ENCODE results near the gene CISD2. TPM values are rescaled to one million over a fixed set of nuclear protein-coding genes. Genes with fewer than 3 reads are reported as not detected.

Gene CISD2
- total and polyA plus RNA-seq, 2 donors (not counting 1 experiment from before 2014, with no cell fraction given): 30.8 to 46.2 TPM

- no peak for DNase-seq (ENCODE audit: low read depth in 2 of 2)
- no peak overlapping the region for H3K4me2 ChIP-seq (ENCODE audit: extremely low read depth, insufficient read depth, low read length)
- peaks cover 28% of the 10 kb centered on the region for H3K79me2 ChIP-seq (ENCODE audit: control insufficient read depth, insufficient read depth, low read length)
- H4K20me1 ChIP-seq (ENCODE audit: control insufficient read depth, extremely low read depth, insufficient read depth, low read length): no peaks in the 10 kb centered on the region
- H3K9me3 ChIP-seq (ENCODE audit: control insufficient read depth, insufficient read depth, low read depth, low read length): no peaks in the 10 kb centered on the region
- no peak overlapping the region for H2AFZ ChIP-seq (ENCODE audit: low read length)
- peaks cover 4% of the 10 kb centered on the region for H3K4me1 ChIP-seq (ENCODE audit: control insufficient read depth, extremely low read depth, insufficient read depth, low read length)
- H3K36me3 ChIP-seq (ENCODE audit: control insufficient read depth, insufficient read depth, low read length): no peaks in the 10 kb centered on the region
- TF ChIP-seq EZH2 (IDR thresholded peaks at IDR 0.05; ENCODE audit: low read length, missing control alignments): no peak
- TF ChIP-seq, protein P1, sequence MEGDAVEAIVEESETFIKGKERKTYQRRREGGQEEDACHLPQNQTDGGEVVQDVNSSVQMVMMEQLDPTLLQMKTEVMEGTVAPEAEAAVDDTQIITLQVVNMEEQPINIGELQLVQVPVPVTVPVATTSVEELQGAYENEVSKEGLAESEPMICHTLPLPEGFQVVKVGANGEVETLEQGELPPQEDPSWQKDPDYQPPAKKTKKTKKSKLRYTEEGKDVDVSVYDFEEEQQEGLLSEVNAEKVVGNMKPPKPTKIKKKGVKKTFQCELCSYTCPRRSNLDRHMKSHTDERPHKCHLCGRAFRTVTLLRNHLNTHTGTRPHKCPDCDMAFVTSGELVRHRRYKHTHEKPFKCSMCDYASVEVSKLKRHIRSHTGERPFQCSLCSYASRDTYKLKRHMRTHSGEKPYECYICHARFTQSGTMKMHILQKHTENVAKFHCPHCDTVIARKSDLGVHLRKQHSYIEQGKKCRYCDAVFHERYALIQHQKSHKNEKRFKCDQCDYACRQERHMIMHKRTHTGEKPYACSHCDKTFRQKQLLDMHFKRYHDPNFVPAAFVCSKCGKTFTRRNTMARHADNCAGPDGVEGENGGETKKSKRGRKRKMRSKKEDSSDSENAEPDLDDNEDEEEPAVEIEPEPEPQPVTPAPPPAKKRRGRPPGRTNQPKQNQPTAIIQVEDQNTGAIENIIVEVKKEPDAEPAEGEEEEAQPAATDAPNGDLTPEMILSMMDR (conservative IDR thresholded peaks at IDR 0.05 in 1 of 2, IDR thresholded peaks at IDR 0.05 in 1 of 2; ENCODE audit: low read depth in 1 of 2, low read length in 2 of 2): no peak
- no peaks in the 10 kb centered on the region for H3K27me3 ChIP-seq (ENCODE audit: control insufficient read depth, insufficient read depth, low read length)
- no peak overlapping the region for H3K9ac ChIP-seq (ENCODE audit: insufficient read depth, low read length)
- no peak overlapping the region for H3K4me3 ChIP-seq (replicated peaks in 1 of 4; ENCODE audit: control extremely low read depth in 1 of 4, insufficient read depth in 1 of 4, low read depth in 3 of 4, low read length in 4 of 4)
- no peak overlapping the region for H3K27ac ChIP-seq (ENCODE audit: insufficient read depth, low read length)
Measured at GRCh38 chr4:102829803-102830202, 39.0 kb upstream of the CISD2 start.

- no peaks in the 10 kb centered on the region for H3K27me3 ChIP-seq (ENCODE audit: control insufficient read depth, insufficient read depth, low read length)
- H3K27ac ChIP-seq (ENCODE audit: insufficient read depth, low read length): no peak overlapping the region
- no peak overlapping the region for H3K4me3 ChIP-seq (replicated peaks in 1 of 4; ENCODE audit: control extremely low read depth in 1 of 4, insufficient read depth in 1 of 4, low read depth in 3 of 4, low read length in 4 of 4)
- no peaks in the 10 kb centered on the region for H4K20me1 ChIP-seq (ENCODE audit: control insufficient read depth, extremely low read depth, insufficient read depth, low read length)
- no peaks in the 10 kb centered on the region for H3K36me3 ChIP-seq (ENCODE audit: control insufficient read depth, insufficient read depth, low read length)
- peaks cover 4% of the 10 kb centered on the region for H3K4me1 ChIP-seq (ENCODE audit: control insufficient read depth, extremely low read depth, insufficient read depth, low read length)
- TF ChIP-seq, protein P1 (conservative IDR thresholded peaks at IDR 0.05 in 1 of 2, IDR thresholded peaks at IDR 0.05 in 1 of 2; ENCODE audit: low read depth in 1 of 2, low read length in 2 of 2): no peak
- no peak for TF ChIP-seq EZH2 (IDR thresholded peaks at IDR 0.05; ENCODE audit: low read length, missing control alignments)
- no peaks in the 10 kb centered on the region for H3K9me3 ChIP-seq (ENCODE audit: control insufficient read depth, insufficient read depth, low read depth, low read length)
- H3K9ac ChIP-seq (ENCODE audit: insufficient read depth, low read length): no peak overlapping the region
- no peak for DNase-seq (ENCODE audit: low read depth in 2 of 2)
- H2AFZ ChIP-seq (ENCODE audit: low read length): no peak overlapping the region
- H3K79me2 ChIP-seq (ENCODE audit: control insufficient read depth, insufficient read depth, low read length): peaks cover 7% of the 10 kb centered on the region
- H3K4me2 ChIP-seq (ENCODE audit: extremely low read depth, insufficient read depth, low read length): no peak overlapping the region
Measured at GRCh38 chr4:102832105-102832504, 36.7 kb upstream of the CISD2 start.

GRCh38 chr4:102832667-102833066, 36.1 kb upstream of the CISD2 start:
- no peak overlapping the region for H2AFZ ChIP-seq (ENCODE audit: low read length)
- DNase-seq (ENCODE audit: low read depth in 2 of 2): no peak
- TF ChIP-seq, protein P1 (conservative IDR thresholded peaks at IDR 0.05 in 1 of 2, IDR thresholded peaks at IDR 0.05 in 1 of 2; ENCODE audit: low read depth in 1 of 2, low read length in 2 of 2): no peak
- no peak for TF ChIP-seq EZH2 (IDR thresholded peaks at IDR 0.05; ENCODE audit: low read length, missing control alignments)
- H3K79me2 ChIP-seq (ENCODE audit: control insufficient read depth, insufficient read depth, low read length): peaks cover 7% of the 10 kb centered on the region
- peaks cover 4% of the 10 kb centered on the region for H3K4me1 ChIP-seq (ENCODE audit: control insufficient read depth, extremely low read depth, insufficient read depth, low read length)
- no peaks in the 10 kb centered on the region for H3K27me3 ChIP-seq (ENCODE audit: control insufficient read depth, insufficient read depth, low read length)
- no peaks in the 10 kb centered on the region for H3K9me3 ChIP-seq (ENCODE audit: control insufficient read depth, insufficient read depth, low read depth, low read length)
- no peak overlapping the region for H3K4me3 ChIP-seq (replicated peaks in 1 of 4; ENCODE audit: control extremely low read depth in 1 of 4, insufficient read depth in 1 of 4, low read depth in 3 of 4, low read length in 4 of 4)
- no peak overlapping the region for H3K27ac ChIP-seq (ENCODE audit: insufficient read depth, low read length)
- no peaks in the 10 kb centered on the region for H3K36me3 ChIP-seq (ENCODE audit: control insufficient read depth, insufficient read depth, low read length)
- no peak overlapping the region for H3K9ac ChIP-seq (ENCODE audit: insufficient read depth, low read length)
- H3K4me2 ChIP-seq (ENCODE audit: extremely low read depth, insufficient read depth, low read length): no peak overlapping the region
- H4K20me1 ChIP-seq (ENCODE audit: control insufficient read depth, extremely low read depth, insufficient read depth, low read length): no peaks in the 10 kb centered on the region

All from fibroblast of lung (primary cell).